ENCODE data around the gene STAT4.
"Not testable (repeated sequence)": the region's sequence is repeated elsewhere in the genome, so short reads cannot be mapped to it uniquely, and the experiment has no call there.

STAT4 gene

DNA sequence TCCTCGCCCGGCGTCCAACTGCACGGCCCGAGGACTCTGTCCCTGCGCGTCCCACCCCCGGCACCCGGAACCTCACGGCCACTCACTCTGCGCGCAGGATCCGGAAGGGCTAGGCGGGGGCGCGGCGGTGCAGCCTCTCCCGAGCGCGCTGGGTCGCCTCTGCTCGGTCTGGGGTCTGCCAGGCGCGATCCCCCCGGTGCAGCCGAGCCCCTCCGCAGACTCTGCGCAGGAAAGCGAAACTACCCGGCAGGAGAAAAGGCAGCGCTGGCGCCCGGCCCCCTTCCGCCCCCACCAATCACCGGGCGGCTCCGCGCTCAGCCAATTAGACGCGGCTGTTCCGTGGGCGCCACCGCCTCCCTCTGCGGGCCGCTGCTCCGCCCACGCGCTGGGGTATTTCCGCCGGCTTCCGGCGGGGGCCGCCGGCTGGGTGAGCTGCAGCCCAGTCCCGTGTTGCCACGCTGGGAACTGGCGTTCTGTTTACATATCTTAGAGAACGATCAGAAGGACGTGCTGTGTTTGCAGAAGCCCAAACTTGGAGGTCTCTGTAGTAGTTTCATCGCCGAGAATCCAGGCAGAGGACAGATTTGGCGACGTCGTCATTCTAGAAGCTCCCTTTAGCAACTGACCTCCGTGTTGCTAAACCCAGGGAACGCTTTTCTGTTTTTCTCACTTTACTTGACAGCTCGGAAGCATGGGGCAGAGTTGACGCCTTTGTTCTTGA lies 136.7 kb downstream of the STAT4 start, which contains the start of gene STAT1:
Gene STAT1, minus strand, starts transcription at position 240 of the 721 bp plus-strand sequence. CDS start 4,168 bp downstream, outside the sequence.
- peak; percentile 97 to 99 (median 98) for DNase-seq

DNA sequence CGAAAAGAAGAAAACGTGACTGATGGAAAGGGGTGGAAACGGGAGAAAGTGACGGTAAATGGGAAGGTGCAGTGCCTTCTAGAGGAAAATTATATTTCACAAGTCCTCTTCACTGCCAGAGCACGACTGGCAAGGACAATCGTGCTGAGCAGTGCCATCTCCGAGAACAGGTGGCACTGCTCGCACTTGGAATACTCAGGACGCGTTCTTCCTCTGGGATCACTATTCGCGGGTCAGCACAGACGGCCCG lies 137.2 kb downstream of the STAT4 start:
- DNase-seq = no peak

DNA sequence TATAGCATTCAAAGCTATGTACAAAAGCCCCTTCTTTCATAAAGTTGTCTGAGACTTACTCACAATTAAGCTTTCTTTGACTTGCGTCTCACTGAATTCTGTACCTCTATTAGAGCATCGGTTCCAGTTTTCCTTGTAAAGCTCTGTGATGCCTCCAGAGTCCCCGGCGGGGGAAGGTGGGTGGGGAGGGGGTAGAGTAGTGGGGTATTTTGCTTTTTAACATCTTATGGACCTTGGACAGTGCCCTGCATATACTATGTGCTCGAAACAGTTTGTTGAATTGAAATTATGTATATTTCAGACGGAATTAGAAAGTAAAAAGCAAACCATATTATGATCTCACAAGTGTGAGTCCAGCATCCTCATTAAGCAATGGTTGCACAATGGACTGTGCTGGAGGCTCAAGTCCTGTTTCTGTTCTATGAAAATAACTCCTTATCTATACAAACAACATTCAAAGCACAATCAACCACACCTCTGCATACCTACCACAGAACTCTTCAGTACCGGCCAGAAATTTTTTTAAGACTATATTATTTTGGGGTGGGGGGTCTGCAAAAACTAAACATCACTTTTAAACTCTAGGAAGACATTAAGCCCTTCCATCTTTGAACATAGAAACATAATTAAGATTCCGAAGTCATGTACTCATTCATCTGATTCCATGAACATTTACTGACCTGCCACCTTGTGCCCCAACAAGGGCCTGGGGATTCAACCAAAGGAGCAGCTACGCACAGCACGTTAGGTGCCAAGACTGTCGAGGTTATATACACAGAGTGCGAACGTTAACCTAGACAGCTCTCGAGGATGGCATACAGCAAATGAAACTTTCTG lies 137.7 kb downstream of the STAT4 start:
- peak; percentile 38 to 72 (median 60) for DNase-seq

DNA sequence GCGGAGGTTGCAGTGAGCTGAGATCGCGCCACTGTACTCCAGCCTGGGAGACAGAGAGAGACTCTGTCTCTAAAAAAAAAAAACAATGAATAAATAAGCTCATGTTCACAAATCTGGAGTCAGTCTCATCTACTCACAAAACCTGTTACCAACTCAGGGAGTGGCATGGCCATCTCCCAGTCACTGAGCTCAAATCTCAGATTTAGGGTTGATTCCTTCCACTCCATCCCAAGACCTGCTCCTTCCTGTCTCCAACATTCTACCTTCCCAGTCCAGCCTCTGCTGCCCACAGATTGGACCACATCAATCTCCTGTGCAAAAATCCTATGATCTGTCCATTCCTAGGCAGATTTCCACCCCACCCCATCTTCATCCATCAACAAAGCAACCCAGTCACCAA lies 138.4 kb downstream of the STAT4 start:
- DNase-seq = no peak

DNA sequence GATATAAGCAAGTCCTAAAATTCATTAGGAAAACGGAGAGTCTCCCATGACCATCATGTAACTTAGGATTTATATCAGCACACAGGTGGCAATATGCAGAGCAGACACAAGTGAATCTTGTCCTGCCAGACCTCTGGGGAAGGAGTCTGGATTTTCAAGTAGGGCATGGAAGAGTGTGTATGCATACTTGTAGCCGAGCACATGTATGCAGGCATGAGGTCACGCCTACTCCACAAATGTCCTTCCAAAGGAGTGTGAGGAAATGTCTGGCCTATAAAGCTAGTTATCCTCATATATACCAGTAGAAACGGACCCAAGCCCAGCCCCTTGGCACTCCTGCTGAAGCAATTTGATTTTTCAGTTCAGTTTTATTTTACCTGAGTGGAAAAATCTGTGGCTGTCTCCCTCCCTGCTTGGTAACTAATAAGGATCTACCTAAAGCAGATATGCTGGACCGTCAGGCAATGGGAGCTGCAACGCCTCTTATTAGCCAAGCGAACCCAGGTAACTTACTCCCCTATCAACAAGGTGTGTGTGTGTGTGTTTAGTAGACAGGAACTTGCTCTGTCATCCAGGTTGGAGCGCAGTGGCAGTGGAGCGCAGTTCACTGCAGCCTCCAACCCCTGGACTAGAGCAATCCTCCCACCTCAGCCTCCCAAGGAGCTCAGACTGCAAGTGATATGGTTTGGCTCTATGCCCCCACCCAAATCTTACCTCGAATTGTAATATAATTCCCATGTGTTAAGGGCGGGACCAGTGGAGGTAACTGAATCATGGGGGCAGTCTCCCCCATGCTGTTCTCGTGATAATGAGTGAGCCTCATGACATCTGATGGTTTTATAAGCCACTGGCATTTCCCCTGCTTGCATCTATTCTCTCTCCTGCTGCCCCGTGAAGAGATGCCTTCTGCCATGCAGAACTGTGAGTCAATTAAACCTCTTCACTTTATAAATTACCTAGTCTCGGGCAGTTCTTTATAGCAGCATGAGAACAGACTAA lies 139.6 kb downstream of the STAT4 start:
- no peak for DNase-seq

DNA sequence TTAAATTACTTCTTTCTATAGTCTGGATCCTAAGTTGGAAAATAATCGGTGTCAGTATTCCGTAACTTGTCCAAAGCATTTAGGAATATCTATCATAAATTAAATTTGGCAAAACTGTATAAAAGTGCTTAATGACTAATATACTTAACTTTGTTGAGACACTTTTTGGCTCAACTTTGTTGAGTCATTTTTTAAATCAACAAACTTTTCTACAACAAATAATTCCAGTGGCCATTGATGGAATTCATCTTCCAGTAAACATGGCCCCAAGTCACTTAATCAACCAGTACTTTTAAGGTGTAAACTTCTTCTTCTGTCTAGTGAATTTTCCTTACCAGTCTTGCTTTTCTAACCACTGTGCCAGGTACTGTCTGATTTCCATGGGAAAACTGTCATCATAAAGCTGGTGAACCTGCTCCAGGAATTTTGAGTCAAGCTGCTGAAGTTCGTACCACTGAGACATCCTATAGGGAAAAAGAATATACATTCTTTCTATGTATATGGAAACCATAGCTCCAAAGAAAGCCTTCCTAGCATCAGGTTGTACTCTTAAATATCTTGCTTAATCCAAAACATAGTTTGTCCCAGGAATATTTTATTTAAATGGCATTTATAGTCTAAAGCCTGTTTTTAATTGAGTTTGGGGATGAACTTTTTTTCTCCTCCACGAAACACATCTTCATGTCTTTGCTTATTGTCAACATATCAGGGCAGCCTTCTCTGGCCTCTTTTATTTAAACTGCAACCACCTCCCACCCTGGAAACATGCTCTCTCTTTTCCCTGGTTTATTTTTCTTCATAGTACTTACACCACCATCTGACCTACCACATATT lies 141.0 kb downstream of the STAT4 start:
- no peak for DNase-seq

DNA sequence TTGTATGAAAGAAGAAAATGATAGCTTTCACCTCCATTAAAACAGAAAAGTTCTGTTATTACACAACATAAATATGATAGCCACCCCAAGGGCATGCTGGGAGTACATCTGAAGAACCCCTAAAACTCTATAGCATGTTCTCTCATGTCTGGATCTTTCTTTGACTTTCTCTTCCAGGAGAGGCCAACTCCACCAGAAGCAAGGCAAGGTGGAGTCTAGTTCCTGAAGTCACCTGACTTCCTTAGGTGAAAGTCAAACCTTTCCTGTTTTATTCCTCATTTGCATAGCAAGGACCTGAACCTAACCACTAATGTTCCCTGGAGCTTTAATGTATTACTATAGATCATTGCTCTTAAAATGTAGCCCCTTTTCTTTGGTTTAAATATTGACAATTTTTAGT lies 142.5 kb downstream of the STAT4 start:
- no peak for DNase-seq

DNA sequence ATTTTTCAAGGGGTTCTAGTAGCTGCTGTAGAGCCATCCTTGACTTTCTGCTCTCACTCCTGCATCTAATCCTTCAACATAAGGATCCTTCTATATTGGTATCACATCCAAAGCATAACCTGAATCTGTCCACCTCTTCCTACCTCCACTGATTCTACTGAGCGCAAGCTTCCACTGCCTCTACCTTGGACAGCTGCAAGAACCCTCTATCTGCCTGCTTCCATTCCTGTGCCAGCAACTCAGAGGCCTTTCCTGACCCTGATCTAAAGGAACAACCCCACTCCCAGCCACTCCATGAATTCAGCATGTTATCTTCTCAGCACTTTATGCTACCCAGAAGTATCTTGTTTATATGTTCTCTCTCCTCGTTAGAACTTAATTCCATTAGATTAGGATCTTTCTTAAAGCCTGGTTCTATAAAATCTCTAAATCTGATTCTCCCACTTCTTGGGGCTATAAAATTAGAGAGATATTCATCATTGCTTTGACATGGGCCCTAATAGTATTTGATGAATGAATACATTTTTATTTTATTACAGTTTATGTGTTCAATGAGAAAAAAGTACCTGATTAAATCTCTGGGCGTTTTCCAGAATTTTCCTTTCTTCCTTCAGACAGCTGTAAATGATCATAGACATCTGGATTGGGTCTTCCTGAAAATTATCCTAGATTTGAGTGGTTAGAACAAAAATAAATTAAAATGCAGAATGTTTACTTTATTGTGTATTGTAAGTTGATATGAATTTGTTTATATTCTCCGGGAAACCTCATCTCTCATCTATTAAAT lies 143.6 kb downstream of the STAT4 start:
- DNase-seq = no peak

DNA sequence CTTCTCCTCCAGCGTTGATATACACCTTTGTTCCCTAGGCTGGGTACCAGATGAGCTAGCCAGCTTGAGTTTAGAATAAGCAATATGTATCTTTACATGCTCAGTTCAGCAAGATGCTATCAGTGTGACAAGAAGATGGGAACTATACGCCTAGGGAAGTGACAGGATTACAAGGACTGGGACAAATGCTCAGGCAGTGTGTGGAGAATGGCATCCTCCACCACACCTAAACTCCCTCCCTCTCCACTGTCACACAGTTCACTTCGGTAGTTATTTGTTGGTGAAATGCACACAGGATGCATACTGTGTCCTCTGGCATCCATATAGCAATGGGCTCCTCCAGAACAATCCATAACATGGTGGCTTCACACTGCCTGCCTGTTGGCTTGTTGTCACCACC lies 144.5 kb downstream of the STAT4 start:
- no peak for DNase-seq

DNA sequence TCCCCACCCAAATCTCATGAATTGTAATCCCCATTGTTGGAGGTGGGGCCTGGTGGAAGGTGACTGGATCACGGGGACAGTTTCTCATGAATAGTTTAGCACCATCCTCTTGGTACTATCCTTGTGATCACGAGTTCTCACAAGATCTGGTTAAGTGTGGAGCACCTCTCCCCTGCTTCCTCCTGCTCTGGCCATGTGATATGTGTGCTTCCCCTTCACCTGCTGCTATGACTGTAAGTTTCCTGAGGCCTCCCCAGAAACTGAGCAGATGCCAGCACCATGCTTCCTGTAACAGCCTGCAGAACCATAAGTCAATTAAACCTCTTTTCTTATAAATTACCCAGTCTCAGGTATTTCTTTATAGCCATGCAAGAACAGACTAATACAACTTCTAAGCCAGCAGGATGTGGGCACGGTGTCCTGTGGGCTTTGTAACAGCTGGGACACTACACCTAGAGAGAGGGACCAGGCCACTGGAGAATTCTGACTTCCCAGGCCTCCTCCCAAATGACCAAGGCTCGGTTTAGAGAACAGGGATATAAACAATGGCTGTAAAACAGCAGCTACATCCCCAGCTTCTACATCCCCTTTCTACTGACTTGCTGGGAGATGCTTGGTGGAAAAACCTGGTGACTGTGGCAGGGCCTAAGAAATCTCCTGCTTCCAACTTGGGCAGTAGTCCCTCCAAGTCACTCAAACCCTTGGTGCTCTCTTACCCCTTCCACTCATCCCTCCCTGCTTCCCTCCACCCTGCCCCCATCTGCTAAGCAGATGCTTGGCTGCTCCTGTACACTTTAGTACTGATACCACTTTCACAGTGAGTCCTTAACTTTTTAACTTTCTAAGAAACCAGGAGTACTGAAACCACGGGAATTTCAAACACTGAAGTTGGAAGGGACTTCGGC lies 147.1 kb downstream of the STAT4 start:
- no peak for DNase-seq

DNA sequence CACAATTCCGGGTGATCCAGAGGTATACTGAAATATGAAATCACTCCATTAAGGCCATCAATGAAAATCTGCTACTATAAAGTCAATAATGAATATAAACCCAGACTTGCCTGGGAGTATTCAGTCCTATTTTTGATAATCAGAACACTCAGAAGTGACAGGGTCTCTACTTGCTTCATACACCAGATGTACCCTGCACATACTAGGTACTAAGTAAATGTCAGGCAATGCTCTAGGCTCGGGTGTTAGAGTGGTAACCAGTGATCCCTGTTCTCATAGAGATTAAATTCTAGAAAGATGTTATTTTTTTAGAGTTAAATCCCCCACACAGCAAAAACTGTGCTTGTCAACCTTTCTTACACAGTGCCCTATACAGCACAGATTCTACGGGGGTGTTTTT lies 149.2 kb downstream of the STAT4 start:
- DNase-seq = no peak

DNA sequence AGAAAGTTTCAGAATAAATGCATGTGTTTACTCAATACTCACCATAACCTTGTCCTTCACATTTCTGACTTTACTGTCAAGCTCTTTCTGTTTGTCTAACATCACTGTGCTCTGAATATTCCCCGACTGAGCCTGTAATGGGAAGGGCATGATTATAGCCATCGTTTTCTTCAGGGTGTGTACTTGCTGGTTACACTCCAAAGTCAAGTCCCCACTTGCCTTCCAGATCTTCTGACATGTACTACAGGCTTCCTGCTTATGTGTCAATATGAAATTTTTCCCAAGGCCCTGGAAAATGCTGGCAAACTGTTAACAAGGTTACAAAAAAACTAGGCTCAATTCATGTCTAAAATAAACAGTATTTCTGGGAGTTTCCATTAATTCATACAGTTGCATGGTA lies 149.8 kb downstream of the STAT4 start:
- no peak for DNase-seq

DNA sequence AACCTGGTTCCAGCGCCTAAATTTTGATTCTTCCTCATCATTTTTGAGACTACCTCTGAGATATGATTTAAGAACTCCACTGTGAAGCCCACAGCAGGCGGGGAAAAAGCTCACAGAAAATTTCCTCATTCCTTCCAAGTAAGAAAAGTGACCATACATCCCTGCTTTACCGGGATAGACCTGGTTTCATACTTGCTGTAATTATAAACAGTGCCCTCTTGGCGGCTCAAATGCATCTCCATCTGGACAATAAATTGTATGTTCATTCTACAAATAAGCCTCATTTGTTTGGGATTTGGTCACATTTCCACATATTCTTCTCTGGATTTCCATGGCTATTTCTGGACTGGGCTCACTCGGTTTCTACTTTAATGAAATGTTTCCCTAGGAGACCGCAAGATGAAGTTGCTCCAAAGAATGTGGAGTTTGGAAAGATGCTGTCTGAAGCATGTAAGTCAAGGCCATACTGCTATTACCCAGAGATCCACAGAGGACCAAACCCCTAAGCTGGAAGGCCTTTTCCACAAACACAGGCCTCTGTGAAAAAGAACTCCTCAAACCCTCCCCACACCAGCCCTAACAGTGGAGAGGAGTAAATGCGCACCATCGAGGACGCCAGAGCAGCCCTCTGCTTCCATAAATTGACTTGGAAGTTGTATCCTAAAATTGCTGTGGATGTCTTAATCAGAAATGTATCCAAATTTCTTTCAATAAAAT lies 150.7 kb downstream of the STAT4 start:
- DNase-seq = no peak

DNA sequence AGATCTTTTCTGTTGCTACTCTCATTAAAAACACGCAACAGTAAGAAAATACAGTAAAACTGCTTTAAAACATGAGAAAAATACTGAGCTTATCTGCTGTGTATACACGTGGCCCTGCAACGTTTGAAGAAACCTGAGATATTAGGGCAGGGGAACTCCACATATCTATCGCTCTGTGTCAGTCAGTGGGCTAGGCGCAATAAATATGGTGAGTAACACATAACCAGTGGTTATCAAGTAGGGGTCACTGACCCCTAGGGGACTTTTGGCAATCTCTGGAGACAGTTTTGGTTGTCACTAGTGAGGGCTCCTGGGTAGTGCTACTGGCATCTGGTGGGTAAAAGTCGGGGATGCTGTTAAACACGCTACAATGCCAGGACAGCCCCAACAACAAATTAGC lies 151.7 kb downstream of the STAT4 start:
- no peak for DNase-seq

DNA sequence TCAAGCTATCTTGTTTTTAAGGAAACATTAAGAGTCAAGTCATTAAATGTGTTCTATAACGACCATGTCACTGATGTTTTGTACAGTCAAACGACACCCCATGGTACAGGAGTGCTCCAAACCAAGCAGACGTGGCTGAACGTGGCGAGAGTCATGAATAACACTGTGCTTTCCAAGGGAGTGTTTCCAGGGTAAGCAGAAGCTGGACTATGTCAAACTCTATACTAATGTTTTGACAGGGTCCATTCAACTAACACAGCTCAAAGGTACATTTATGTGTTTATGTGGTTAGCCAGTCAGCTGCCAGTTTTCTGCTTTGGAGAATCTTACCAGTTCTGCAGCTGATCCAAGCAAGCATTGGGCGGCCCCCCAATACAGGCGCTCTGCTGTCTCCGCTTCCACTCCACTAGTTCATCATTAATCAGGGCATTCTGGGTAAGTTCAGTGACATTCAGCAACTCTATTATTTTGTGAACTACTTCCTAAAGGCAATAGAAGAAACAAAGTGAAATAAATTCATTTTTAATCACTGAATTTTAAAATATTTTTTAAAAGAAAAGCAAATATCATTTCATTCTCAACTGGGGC lies 153.2 kb downstream of the STAT4 start:
- no peak for DNase-seq

DNA sequence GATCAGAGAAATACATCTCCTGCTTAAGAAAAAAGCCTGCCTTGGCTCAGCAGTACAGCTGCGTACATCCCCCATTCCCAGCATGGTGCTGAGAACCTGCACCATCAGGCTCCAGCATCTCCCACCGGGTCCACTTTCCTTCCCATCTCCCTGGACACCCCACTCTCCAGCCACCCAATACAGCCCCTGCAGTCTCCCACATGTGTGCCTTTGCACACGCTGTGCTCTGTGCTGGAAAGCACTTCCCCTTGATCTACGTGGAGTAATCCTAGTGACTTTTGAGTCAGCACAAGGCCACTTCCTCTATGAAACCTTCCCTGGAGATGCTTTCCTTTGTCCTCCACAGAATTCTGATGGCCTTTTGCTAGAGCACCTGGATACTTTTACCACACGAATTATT lies 153.8 kb downstream of the STAT4 start:
- DNase-seq = peak; percentile 71 to 89 (median 84)

DNA sequence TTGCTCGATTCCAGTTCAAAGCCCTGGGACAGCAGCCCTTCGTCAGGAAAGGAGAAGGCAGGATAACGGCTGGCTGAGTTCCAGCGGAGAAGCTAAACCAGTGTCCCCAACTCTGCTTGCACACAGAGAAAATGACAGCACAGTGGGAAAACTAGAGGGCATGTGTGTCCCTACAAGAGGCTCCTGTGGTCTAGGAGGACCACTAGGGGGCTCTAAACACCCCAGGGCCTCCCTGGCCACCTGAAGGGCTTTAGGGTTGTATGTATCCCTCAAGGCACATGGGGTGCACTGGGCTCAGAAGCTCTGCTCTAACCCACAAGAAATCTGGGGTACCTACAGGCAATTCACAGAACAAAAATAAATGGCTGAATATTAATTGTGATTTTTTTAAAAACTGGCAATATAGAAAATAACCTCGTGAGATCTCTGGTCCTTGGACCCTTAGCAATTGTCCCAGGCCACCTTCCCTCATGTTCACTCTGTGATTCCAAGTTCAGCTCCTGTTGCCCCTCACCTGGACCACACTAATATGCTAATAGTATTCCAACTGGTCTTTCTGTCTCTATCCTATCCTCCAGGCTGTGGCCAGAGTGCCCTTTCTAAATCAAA lies 154.4 kb downstream of the STAT4 start:
- peak in 3 of 4 experiments; percentile 30 to 40 (median 34) for DNase-seq

DNA sequence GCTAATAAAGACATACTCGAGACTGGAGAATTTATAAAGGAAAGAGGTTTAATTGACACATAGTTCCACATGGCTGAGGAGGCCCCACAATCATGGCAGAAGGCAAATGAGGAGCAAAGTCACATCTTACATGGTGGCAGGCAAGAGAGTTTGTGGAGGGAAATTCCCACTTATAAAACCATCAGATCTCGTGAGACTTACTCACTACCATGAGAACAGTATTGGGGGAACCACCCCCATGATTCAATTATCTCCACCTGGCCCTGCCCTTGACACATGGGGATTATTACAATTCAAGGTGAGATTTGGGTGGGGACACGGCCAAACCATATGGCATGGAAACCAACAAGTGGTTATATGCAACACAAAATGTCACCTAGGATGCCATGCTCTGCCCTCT lies 155.5 kb downstream of the STAT4 start:
- DNase-seq = not testable (repeated sequence)

DNA sequence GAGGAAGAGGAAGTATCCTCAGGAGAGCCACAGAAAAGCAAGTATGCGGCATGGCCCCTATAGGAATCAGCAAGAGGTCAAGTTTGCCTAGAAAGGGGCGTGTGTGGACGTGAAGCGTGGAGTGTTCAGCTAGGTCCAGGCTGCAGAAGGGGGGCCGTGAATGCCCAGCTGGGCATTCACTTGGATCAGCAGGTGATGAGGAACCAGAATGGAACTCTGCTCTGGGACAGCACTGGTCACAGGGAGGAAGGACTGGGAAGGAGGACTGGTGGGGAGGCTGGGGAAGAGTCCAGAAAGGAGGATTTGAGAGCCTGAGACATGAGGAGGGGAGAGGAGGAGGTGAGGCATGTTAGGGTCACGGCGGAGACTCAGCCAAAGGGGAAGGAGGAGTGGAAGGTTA lies 156.6 kb downstream of the STAT4 start:
- DNase-seq = no peak

Measured in suppressor macrophage (primary cell).